IPS-18c (cell line): ENCODE data around the gene KLHL12.
A peak's percentile ranks its signal among the peaks of the same experiment; 100 is the strongest.
"Not testable (repeated sequence)": the region's sequence is repeated elsewhere in the genome, so short reads cannot be mapped to it uniquely, and the experiment has no call there.

Experiments used
- H3K4me3 ChIP-seq: 2 replicates; pipeline ENCODE4 v1.7.0; 2013; ENCODE audit warnings: low read depth, mild to moderate bottlenecking, low read length, moderate library complexity; ENCODE audit not compliant: insufficient read depth
- H3K9me3 ChIP-seq: one replicate; pipeline ENCODE4 v1.6.1; 2013; ENCODE audit warnings: mild to moderate bottlenecking, low read length, moderate library complexity; ENCODE audit not compliant: control insufficient read depth, insufficient read depth

The KLHL12 gene

DNA sequence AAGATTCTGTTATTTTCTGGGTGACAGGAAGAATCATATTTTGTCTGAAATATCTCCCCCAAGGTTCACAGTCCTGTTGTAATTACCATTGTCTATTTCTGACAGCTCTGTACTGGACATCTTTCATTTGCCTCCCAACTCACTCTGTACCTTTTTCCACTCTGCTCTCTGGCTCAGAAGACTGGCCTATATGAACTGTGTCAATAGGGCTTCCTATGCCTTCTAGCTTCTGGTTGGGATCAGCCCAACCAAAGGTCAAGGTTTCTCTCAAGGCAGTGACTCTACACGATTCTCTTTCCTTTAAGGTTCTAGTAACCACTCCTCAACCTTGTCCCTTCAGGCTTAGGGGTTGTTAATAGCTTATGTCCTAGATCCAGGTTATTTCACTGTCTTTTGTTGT, 17.5 kb downstream of the KLHL12 start:
- Histone ChIP-seq H3K9me3 (no peaks in the 10 kb centered on the region), H3K4me3 (no peak overlapping the region)

DNA sequence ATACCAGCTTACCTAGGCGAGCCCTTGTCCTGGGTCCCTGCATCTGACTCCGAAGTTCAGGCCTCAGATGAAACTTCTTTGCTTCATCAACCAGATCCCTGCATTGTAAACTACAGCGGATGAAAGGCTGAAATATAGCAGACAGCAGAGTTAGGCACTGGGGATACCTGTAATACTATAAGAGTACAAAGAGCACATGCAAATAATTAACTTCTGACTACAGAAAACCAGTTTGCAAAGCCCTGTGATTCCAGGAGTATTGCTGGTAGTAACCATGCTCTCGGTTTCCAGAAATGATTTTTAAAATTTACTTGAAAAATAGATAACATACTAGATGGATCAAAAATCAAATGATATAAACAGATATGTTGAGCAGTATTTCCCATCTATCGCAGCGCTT, 18.0 kb downstream of the KLHL12 start:
- Histone ChIP-seq H3K4me3 (no peak overlapping the region), H3K9me3 (no peaks in the 10 kb centered on the region)

DNA sequence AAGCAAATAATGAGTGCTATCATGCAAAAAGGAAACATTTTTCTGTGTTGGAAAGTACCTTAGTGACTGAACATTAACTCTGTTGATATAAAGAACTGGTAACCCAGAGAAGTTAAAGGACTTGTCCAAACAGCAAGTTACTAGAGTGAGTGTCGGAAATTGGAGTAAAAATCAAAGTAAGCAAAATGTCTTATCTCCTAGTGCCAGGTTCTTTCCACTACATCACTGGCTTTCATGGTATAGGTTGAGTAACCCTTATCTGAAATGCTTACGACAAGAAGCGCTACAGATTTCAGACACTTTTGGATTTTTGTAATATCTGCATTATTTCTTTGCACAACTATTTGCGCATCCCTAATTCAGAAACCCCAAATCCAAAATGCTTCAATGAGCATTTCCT, 21.7 kb downstream of the KLHL12 start:
- H3K4me3 ChIP-seq, result no peak overlapping the region
- no peaks in the 10 kb centered on the region for H3K9me3 ChIP-seq

DNA sequence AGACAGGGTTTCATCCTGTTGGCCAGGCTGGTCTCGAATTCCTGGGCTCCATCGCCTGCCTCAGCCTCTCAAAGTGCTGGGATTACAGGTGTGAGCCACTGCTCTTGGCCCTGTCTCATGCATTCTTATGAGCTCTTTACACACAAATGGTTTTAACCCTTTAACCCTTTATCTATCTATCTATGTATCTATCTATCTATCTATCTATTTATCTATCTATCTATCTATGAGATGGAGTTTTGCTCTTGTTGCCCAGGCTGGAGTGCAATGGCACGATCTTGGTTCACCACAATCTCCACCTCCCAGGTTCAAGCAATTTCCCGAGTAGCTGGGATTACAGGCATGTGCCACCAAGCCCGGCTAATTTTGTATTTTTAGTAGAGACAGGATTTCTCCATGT, 23.2 kb downstream of the KLHL12 start:
- not testable (repeated sequence) for H3K9me3 ChIP-seq

DNA sequence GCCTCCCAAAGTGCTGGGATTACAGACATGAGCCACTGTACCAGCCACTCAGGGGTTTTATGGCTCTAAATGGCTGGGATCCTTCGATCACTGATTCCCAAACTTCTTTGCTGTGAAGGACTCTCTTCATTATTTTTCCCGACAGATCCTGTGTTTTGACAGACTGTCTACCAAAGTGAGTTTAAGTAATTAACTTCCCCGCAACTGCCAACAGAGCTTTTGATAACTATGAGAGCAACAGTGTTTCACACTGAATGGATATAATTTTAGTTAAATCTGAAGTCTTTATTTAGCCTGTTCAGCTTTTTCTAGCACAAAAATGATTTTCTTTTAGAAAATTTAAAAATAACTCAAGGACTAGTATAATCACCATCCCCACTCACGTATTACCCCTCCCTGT, 25.5 kb downstream of the KLHL12 start:
- Histone ChIP-seq H3K4me3 (no peak overlapping the region), H3K9me3 (no peaks in the 10 kb centered on the region)

More for the DNA sequence above, 23.2 kb downstream of the KLHL12 start:
- not testable (repeated sequence) for H3K4me3 ChIP-seq

DNA sequence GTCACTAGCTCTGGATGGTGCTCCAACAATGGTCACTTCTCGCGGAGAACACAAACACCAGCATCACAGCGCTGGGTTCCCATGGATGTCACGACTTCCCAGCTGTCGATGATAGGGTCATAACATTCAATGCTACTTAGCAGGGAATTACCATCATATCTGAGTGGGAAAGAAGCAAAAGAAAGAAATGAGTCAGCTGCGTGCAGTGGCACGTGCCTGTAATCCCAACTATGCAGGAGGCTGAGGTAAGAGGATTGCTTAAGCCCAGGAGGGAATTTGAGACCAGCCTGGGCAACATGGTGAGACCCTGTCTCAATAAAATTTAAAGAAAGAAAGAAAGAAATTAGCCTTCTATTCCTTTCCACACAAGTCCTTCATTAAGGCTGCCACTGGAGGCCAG, 34.5 kb downstream of the KLHL12 start:
- Histone ChIP-seq H3K4me3 (no peak overlapping the region), H3K9me3 (no peaks in the 10 kb centered on the region)

DNA sequence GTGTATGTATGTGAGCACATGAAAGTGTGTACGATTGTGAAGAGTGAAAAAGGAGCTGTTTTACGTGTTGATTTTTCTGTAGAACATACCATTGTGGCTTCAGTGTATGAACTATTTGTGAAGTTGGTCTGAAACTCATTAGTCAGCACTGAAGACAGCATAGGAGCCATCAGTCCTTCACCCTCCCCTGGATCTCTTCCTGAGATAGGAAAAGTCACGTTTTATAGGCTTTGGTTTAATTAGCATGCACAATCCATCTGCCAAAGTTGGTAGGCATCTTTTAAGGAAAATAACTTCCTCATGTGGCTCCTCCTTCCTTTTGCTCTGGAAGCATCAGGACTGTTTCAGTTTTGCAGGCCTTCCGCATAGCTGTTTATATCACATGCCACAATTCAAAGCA, 36.6 kb downstream of the KLHL12 start:
- no peak overlapping the region for H3K4me3 ChIP-seq
- no peaks in the 10 kb centered on the region for H3K9me3 ChIP-seq

DNA sequence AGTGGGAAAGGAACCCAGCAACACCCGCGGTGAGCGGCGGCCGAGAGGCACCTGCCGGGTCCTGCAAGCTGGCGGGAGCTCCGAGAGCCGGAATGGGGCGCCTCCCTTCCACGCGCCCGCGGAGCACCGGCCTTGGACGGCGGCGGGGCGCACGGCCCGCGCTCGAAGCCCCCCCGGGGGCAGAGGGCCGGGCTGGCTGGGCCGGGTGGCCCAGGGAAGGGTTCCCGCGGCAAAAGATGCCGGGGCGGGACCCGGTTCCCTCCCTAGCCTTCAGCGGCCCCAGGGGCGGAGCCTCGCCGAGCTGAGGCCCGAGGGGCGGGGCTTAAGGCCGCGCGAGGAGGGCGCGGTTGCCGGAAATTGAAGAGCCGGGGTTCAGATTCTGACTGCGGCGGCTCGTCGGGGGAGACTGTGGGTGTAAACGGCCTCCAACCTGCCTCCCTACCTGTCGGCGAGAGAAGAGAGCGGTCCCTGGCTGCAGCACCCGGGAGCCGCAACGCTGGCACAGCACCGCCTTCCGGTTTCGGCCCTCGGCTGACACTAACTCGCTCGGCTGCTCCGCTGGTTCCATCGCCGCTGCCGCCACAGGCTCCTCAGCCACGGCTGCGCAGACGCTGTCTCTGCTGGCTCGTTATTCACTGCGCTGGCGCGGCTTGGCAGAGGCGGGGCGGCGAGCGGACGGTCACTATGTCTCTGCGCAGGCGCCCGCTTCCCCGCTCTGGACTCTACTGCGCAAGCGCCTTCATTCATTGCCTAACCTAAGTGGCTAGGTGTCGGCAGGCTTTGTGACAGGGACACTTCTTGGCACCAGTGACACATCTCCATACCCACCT, 38.3 kb downstream of the KLHL12 start, which contains the start of gene RABIF:
Gene RABIF, minus strand, starts transcription at position 619 of the 830 bp plus-strand sequence. Its CDS starts 51 bp downstream, at position 568.
- no peaks in the 10 kb centered on the region for H3K9me3 ChIP-seq
- H3K4me3 ChIP-seq, result peak within 1 kb of the TSS; percentile 96

DNA sequence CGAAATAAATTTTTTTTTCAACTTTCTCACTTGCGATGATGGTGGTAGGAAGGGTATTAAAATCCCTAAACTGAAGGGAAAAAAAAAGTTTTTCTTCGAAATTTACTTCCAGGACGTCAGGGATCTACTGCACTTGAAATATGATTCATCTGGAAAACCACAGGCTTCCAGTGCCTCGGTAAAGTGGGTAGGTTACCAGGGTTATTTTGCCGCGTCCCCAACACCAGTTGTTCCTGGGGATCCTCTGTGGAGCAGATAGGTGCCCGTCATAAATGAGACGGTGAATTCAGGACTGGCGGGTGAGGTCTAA, 38.9 kb downstream of the KLHL12 start:
- Histone ChIP-seq H3K4me3 (peak overlapping the region; percentile 96), H3K9me3 (no peaks in the 10 kb centered on the region)

DNA sequence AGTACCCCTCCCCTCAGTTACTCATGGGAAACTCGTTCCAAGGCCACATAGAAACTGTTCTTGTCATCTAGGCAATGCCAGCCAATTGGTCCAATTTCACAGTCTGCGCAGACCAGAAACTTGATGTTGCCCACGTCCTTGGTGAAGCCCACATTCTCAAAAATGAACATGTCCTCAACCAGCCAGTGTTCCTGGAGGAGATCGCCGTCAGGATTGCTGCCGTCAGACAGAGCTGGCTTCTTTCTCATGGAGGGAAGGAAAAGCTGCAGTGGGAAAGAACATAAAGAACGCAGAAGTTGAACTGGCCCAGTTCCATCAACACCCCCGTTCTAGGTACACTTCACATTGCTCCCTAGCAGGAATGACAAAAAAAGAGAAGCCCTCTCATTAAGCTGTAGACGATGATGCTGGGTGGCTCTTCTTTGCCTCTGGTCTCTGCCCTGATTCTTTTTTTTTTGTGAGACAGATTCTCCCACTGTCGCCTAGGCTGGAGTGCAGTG, 46.0 kb downstream of the KLHL12 start:
- Histone ChIP-seq H3K4me3 (no peak overlapping the region), H3K9me3 (no peaks in the 10 kb centered on the region)

DNA sequence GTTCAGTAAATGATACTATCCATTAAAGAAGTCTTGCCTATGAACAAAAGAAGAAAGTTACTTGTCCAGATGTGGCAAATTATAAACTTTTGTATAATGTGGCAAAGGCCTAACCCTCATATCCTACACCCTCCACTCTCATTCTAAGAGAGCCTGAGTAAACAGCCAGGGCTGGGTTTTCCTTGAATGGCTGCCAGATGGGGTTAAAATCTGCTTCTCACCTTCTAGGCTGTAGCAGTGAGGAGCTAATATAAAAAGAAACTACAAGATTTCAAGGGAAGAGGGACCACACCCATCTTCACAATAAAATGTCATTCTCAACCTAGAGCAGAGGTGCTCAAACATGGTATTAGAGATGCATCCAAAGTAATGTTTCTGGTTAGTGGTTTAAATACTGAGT, 47.0 kb downstream of the KLHL12 start:
- no peak overlapping the region for H3K4me3 ChIP-seq
- H3K9me3 ChIP-seq, result no peaks in the 10 kb centered on the region

DNA sequence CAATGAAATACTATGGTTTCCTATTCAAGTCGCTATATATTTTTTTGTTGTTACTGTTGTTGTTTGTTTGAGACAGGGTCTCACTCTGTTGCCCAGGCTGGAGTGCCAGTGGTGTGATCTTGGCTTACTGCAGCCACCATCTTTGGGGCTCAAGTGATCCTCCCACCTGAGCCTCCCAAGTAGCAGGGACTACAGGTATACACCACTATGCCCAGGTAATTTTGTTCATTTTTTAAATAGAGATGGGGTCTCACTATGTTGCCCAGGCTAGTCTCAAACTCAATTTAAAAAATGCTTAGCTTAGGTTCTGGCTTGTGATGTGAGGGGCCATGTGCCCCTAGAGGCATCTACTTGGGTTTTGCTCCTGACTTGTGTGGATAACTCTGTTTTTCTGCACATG, 47.9 kb downstream of the KLHL12 start:
- no peaks in the 10 kb centered on the region for H3K9me3 ChIP-seq
- H3K4me3 ChIP-seq, result no peak overlapping the region

DNA sequence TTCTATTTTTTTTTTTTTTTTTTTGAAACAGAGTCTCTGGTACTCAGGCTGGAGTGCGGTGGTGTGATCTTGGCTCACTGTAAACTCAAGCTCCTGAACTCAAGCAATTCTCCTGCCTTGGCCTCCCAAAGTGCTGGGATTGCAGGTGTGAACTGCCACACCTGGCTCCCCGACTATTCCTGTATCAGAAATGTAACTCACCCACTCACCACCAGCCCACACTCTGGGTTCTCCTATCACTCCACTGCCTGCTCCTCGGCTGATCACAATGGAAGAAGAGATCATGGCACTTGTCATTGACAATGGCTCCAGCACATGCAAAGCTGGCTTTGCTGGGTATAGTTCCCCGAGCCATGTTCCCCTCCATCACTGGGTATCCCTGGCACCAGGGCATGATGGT, 54.0 kb downstream of the KLHL12 start:
- no peaks in the 10 kb centered on the region for H3K9me3 ChIP-seq
- H3K4me3 ChIP-seq, result no peak overlapping the region

DNA sequence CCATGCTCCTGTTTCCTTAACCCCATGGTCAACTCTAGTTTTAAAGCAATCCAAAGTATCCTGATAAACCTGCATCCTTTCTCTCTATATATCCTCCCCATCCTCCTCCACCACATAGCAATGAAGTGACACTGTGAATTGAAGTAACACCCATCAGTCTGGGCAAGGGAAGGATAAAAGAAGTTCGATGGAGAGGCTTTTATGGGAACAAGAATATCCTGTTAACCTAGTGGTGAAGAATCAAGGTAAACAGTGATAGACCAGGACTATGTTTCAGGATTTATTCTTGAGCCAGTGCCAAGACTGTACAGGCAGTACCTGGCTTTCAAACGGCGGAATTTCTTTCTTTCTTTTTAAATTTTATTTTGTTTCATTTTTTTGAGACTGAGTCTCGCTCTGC, 55.7 kb downstream of the KLHL12 start:
- Histone ChIP-seq H3K4me3 (no peak overlapping the region), H3K9me3 (no peaks in the 10 kb centered on the region)

DNA sequence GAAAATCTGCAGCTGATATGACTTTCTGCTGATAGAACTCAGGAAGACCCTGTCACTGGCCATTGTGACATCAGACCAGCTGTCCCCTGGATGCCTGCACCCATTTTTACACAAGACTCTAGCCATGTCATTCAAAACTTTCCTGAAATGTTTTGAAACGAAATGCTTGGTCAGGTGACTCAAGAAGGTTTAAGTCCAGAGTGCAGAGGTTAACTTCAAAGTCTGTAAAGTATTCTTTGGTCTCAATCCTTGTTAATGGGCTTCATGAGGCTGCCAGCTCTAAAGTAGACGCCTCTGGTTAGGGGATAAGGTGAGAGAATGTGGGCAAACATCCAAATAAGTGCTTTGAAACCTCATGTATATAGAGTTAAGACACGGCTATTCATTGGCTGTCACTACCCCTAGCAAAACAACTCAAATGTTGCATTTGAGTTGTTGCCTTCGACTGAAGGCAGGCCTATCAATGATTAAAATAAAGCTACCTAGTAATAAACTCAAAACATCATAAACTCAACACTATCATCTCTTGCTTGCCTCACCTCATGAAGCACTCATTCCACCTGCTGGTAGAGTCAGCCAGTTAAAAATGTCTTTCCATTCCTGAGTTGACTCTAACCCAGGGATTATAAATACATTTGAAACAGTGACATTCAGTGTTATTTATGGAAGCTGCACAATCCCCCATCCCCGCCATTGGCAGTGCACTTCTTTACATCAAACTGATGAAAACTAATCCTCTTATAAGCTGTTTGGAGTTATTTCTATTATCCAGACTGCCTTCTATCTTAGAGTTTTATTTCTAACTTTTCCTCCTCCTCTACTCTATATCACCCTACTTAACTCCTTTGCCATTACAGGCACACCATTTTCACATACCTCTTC, 64.1 kb downstream of the KLHL12 start:
- H3K9me3 ChIP-seq, result no peaks in the 10 kb centered on the region
- no peak overlapping the region; the same call in 1 of the 2 replicates for H3K4me3 ChIP-seq

DNA sequence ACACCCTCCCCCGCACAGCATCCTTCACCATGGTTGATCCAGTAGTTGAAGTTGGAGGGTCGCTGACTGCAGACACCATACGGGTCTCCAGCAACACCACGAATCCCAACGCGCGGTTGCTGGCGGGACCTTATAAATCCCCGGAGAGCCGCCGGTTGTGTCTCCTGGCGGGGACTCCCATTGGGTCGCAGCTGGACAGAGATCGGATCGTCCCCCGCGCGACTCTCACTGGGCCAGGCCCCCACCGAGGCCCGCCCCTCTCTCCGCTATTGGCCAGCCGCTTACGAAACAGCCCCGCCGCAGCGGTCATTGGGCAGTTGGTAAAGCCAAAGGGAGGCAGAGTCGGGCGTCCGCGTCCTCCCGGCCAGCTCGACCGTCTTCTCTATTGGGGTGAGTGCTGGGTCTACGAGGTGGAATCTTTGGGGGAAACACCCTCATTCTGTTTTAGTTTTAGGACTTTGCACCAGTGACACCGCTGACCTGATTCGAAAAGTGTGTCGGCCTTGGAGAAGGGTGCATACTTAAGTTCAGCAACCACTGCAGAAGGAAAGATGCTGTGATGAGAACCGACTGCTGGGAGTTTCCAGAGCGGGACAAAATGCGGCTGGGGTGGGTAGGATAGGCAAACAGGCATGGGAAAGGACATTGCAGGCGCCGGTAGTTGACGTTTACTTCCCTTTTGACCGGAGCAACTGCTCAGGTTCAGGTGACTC, 65.5 kb downstream of the KLHL12 start:
- H3K4me3 ChIP-seq, result peak overlapping the region; percentile 47

DNA sequence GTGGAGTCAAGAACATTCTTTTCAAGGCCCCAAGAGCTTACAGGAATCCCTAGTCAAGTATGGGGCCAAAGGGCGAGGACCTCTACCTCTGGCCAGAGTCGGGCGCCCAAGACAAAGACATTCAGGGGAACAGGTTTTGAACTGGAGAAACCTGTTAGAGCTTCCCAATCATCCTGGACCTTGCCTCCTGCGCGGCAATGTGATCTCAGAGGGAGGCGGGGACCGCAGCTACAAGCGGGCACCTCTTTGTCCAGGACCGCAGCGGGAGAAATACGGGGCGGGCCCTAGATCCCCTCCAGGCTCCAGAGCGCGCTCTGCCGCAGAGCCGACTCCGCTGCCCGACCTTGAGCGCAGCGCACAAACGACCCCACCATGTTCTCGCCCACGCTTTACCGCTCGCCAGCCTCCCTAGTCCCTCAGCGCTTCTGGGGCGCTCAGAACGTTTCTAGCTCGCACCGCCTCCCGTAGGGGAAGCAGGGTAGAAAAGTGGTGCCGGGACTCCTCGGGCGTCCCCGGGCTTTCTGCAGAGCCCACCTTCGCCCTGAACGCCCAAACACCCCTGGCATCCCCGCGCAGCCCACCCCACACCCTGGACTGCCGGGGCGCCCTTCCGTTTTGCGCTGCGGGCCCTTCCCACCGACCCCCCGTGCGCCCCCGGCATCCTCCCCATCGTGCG, 66.2 kb downstream of the KLHL12 start:
- Histone ChIP-seq H3K9me3 (no peaks in the 10 kb centered on the region), H3K4me3 (peak overlapping the region; percentile 47)

More for the DNA sequence above, 65.5 kb downstream of the KLHL12 start:
- H3K9me3 ChIP-seq, result no peaks in the 10 kb centered on the region
